Femur (tissue), 1 donor: Measurements from ENCODE around the gene SLC5A9.
"Not testable (repeated sequence)": the region's sequence is repeated elsewhere in the genome, so short reads cannot be mapped to it uniquely, and the experiment has no call there.

Experiments used
- DNase-seq: peaks from one replicate; pipeline ENCODE4 v3.0.0-alpha.2; 2017

Gene SLC5A9

GRCh38 chr1:48222501-48223242 lies at the start of gene SLC5A9:
Gene SLC5A9 (plus strand): TSS chr1:48222716. CDS start chr1:48222737, 21 bp downstream.
- DNase-seq = no peak

GRCh38 chr1:48175116-48175515 lies 47.4 kb upstream of the SLC5A9 start:
- DNase-seq = no peak

GRCh38 chr1:48177257-48177656 lies 45.3 kb upstream of the SLC5A9 start:
- DNase-seq = no peak

- no peak for DNase-seq
These were observed 40.7 kb upstream of the SLC5A9 start for GRCh38 chr1:48181669-48182367.

GRCh38 chr1:48182439-48182838 lies 40.1 kb upstream of the SLC5A9 start:
- DNase-seq = no peak

- no peak for DNase-seq
These were observed 36.1 kb upstream of the SLC5A9 start for GRCh38 chr1:48186306-48186839.

GRCh38 chr1:48187969-48188563 lies 34.5 kb upstream of the SLC5A9 start:
- no peak for DNase-seq

GRCh38 chr1:48190881-48191280 lies 31.6 kb upstream of the SLC5A9 start:
- no peak for DNase-seq

GRCh38 chr1:48194801-48195200 lies 27.7 kb upstream of the SLC5A9 start:
- no peak for DNase-seq

- no peak for DNase-seq
These were observed 26.3 kb upstream of the SLC5A9 start for GRCh38 chr1:48196237-48196636.

GRCh38 chr1:48198970-48199369 lies 23.5 kb upstream of the SLC5A9 start:
- DNase-seq = no peak

- no peak for DNase-seq
These were observed 22.2 kb upstream of the SLC5A9 start for GRCh38 chr1:48200166-48200900.

- DNase-seq = peak; percentile 82
These were observed 20.3 kb upstream of the SLC5A9 start for GRCh38 chr1:48202030-48202752.

GRCh38 chr1:48203287-48203900 lies 19.1 kb upstream of the SLC5A9 start:
- no peak for DNase-seq

- no peak for DNase-seq
These were observed 17.0 kb upstream of the SLC5A9 start for GRCh38 chr1:48205522-48205921.

GRCh38 chr1:48206371-48206770 lies 16.1 kb upstream of the SLC5A9 start:
- DNase-seq = no peak

- no peak for DNase-seq
These were observed 15.4 kb upstream of the SLC5A9 start for GRCh38 chr1:48207131-48207530.

GRCh38 chr1:48207536-48208075 lies 14.9 kb upstream of the SLC5A9 start:
- no peak for DNase-seq

- no peak for DNase-seq
These were observed 14.3 kb upstream of the SLC5A9 start for GRCh38 chr1:48208251-48208650.

GRCh38 chr1:48208652-48209051 lies 13.9 kb upstream of the SLC5A9 start:
- no peak for DNase-seq

GRCh38 chr1:48213462-48213861 lies 9.1 kb upstream of the SLC5A9 start:
- DNase-seq = not testable (repeated sequence)

GRCh38 chr1:48214366-48214765 lies 8.2 kb upstream of the SLC5A9 start:
- DNase-seq = not testable (repeated sequence)
